Upper lobe of left lung (tissue), 6 donors: Measurements from ENCODE around the gene PCMTD2. TPM values are rescaled to one million over a fixed set of nuclear protein-coding genes. Genes with fewer than 3 reads are reported as not detected.

Experiments
- ATAC-seq, 2 donors: fragments of 200-7000 bp; cut with Tn5 transposase; one replicate each; pipeline ENCODE4 v1.9.1; 2022; ENCODE audit warnings: mild to moderate bottlenecking in 2 of 2, moderate library complexity in 2 of 2; ENCODE audit not compliant: low FRiP score in 2 of 2
- DNase-seq, 2 donors: peaks; one replicate each; pipeline ENCODE4 v3.0.0-alpha.2; 2019 to 2020
- H3K27ac ChIP-seq, 4 donors: fragments of 200-600 bp; sonication (generic); one replicate each; pipeline ENCODE4 v1.5.1; 2016 to 2019
- H3K27me3 ChIP-seq, 4 donors: fragments of 200-600 bp; sonication (generic); one replicate each; pipeline ENCODE4 v1.5.1; 2017 to 2019
- H3K36me3 ChIP-seq, 4 donors: fragments of 200-600 bp; sonication (generic); one replicate each; pipeline ENCODE4 v1.5.1; 2016 to 2019
- H3K4me1 ChIP-seq, 4 donors: fragments of 200-600 bp; sonication (generic); one replicate each; pipeline ENCODE4 v1.5.1; 2018 to 2019
- H3K4me3 ChIP-seq, 4 donors: fragments of 200-600 bp; sonication (generic); one replicate each; pipeline ENCODE4 v1.5.1; 2017 to 2019; ENCODE audit warnings: mild to moderate bottlenecking in 2 of 4, moderate library complexity in 1 of 4
- H3K9me3 ChIP-seq, 4 donors: fragments of 200-600 bp; sonication (generic); one replicate each; pipeline ENCODE4 v1.5.1; 2018 to 2019
- CTCF ChIP-seq, 6 experiments: fragments of 450-650 bp in 4 of 6; fragments of 200-600 bp in 2 of 6; sonication (generic) in 2 of 6; IDR thresholded peaks; one replicate each; pipeline ENCODE4 v1.5.1; 2016 to 2019; ENCODE audit warnings: antibody characterized with exemption in 6 of 6
- EP300 ChIP-seq, 4 donors: sonication (generic); formaldehyde crosslinking; IDR thresholded peaks; one replicate each; pipeline ENCODE4 v1.5.1; 2017; ENCODE audit warnings: antibody characterized with exemption in 4 of 4, control low read depth in 2 of 4
- POLR2A ChIP-seq, 4 donors: fragments of 450-650 bp; IDR thresholded peaks; one replicate each; pipeline ENCODE4 v1.5.1; 2016 to 2017; ENCODE audit warnings: antibody characterized with exemption in 4 of 4, mild to moderate bottlenecking in 2 of 4
- POLR2AphosphoS5 ChIP-seq, 2 donors: sonication (generic); formaldehyde crosslinking; IDR thresholded peaks; one replicate each; pipeline ENCODE4 v1.5.1; 2017; ENCODE audit warnings: antibody characterized with exemption in 2 of 2
- WGBS, 2 donors: methylation state at CpG; one replicate each; pipeline ENCODE4 v1.1.5; 2017 to 2018; 5-methylcytosine and 5-hydroxymethylcytosine counted together
- total RNA-seq, 6 donors: library from RNA; depleted of rRNA in 4 of 6; stranded (reverse); fragments of >200 nt in 4 of 6; gene quantifications; one replicate each; pipeline versions ENCODE4 v1.1.0 to v1.2.1, GENCODE V29; 2016 to 2021
- donor health status: DM: no; HTN: no; CAD: no; lungs with moderate emphysema.
- donor health status: DM: no; HTN: yes; CAD: no; lungs with severe emphysema.

The PCMTD2 gene
- total RNA-seq, 6 donors from 2014 or later = 37.4 to 95.3 (median 44.4) TPM

- H3K9me3 ChIP-seq = no peaks in the 10 kb centered on the region
- H3K27ac ChIP-seq = peak overlapping the region; percentile 10 to 64 (median 44)
- DNase-seq = no peak
- no peaks in the 10 kb centered on the region for H3K27me3 ChIP-seq
- 23 to 45% methylated on average over 9 of the region's 9 CpGs for WGBS, 2 donors
- H3K4me1 ChIP-seq = peaks cover 20 to 45% (median 28%) of the 10 kb centered on the region in 4 donors
- peak overlapping the region in 1 of 4 donors; percentile 7 for H3K4me3 ChIP-seq
- peaks cover 0 to 24% (median 7%) of the 10 kb centered on the region in 4 donors for H3K36me3 ChIP-seq
- TF ChIP-seq POLR2AphosphoS5 (IDR thresholded peaks at IDR 0.05) = no peak
- no peak for TF ChIP-seq POLR2A (IDR thresholded peaks at IDR 0.05)
- TF ChIP-seq EP300 (IDR thresholded peaks at IDR 0.05) = no peak
- TF ChIP-seq CTCF (IDR thresholded peaks at IDR 0.05) = no peak
- ATAC-seq = peak in 1 of 2 donors; percentile 38
Measured at GRCh38 chr20:64261138-64261537, 5.6 kb downstream of the PCMTD2 start.

- no peak for TF ChIP-seq CTCF (IDR thresholded peaks at IDR 0.05)
- TF ChIP-seq POLR2AphosphoS5 (IDR thresholded peaks at IDR 0.05) = no peak
- no peak for TF ChIP-seq EP300 (IDR thresholded peaks at IDR 0.05)
- no peak for TF ChIP-seq POLR2A (IDR thresholded peaks at IDR 0.05)
- Histone ChIP-seq H3K9me3 (no peaks in the 10 kb centered on the region), H3K4me3 (no peak overlapping the region), H3K27me3 (no peaks in the 10 kb centered on the region), H3K27ac (no peak overlapping the region), H3K4me1 (peaks cover 9 to 25% (median 14%) of the 10 kb centered on the region in 4 donors), H3K36me3 (peaks cover 0 to 41% (median 12%) of the 10 kb centered on the region in 4 donors)
- DNase-seq = no peak
- 85 to 87% methylated on average over 4 of the region's 4 CpGs for WGBS, 2 donors
- no peak for ATAC-seq
Measured at GRCh38 chr20:64264091-64264490, 8.5 kb downstream of the PCMTD2 start.

GRCh38 chr20:64265201-64265600 is 9.7 kb downstream of the PCMTD2 start:
- peaks cover 0 to 41% (median 12%) of the 10 kb centered on the region in 4 donors for H3K36me3 ChIP-seq
- ATAC-seq = no peak

GRCh38 chr20:64266988-64267387 is 11.4 kb downstream of the PCMTD2 start:
- TF ChIP-seq EP300 (IDR thresholded peaks at IDR 0.05) = no peak
- TF ChIP-seq POLR2AphosphoS5 (IDR thresholded peaks at IDR 0.05) = no peak
- TF ChIP-seq POLR2A (IDR thresholded peaks at IDR 0.05) = no peak
- TF ChIP-seq CTCF (IDR thresholded peaks at IDR 0.05) = no peak
- WGBS, 2 donors = 89 to 96% methylated on average over 5 of the region's 5 CpGs
- no peak overlapping the region for H3K27ac ChIP-seq
- peaks cover 0 to 41% (median 12%) of the 10 kb centered on the region in 4 donors for H3K36me3 ChIP-seq
- DNase-seq (no peak), ATAC-seq (no peak)
- no peaks in the 10 kb centered on the region for H3K9me3 ChIP-seq
- H3K4me3 ChIP-seq = no peak overlapping the region
- H3K4me1 ChIP-seq = peaks cover 0 to under 1% (median 0%) of the 10 kb centered on the region in 4 donors
- H3K27me3 ChIP-seq = no peaks in the 10 kb centered on the region

More at GRCh38 chr20:64265201-64265600, 9.7 kb downstream of the PCMTD2 start:
- 74 to 84% methylated on average over 5 of the region's 5 CpGs for WGBS, 2 donors
- no peaks in the 10 kb centered on the region for H3K27me3 ChIP-seq
- H3K4me3 ChIP-seq = no peak overlapping the region
- TF ChIP-seq POLR2A (IDR thresholded peaks at IDR 0.05) (no peak), EP300 (IDR thresholded peaks at IDR 0.05) (no peak), POLR2AphosphoS5 (IDR thresholded peaks at IDR 0.05) (no peak), CTCF (IDR thresholded peaks at IDR 0.05) (no peak)
- no peaks in the 10 kb centered on the region for H3K9me3 ChIP-seq
- no peak for DNase-seq
- H3K4me1 ChIP-seq = peaks cover 3 to 19% (median 12%) of the 10 kb centered on the region in 4 donors
- no peak overlapping the region for H3K27ac ChIP-seq

- TF ChIP-seq EP300 (IDR thresholded peaks at IDR 0.05) (no peak), CTCF (IDR thresholded peaks at IDR 0.05) (no peak), POLR2A (IDR thresholded peaks at IDR 0.05) (no peak), POLR2AphosphoS5 (IDR thresholded peaks at IDR 0.05) (no peak)
- Histone ChIP-seq H3K27ac (no peak overlapping the region), H3K27me3 (no peaks in the 10 kb centered on the region), H3K4me1 (no peaks in the 10 kb centered on the region), H3K9me3 (no peaks in the 10 kb centered on the region), H3K4me3 (no peak overlapping the region), H3K36me3 (peaks cover 0 to 40% (median 14%) of the 10 kb centered on the region in 4 donors)
- no peak for ATAC-seq
- WGBS, 2 donors = 91 to 96% methylated on average over 10 of the region's 10 CpGs
- DNase-seq = no peak
Measured at GRCh38 chr20:64268174-64268573, 12.6 kb downstream of the PCMTD2 start.
